MCF 10A (cell line): ENCODE data around the gene MAOA. TPM values are rescaled to one million over a fixed set of nuclear protein-coding genes. Genes with fewer than 3 reads are reported as not detected.
A peak's percentile ranks its signal among the peaks of the same experiment; 100 is the strongest.

Source experiments
- BruUV-seq: library from RNA; stranded (reverse); fragments of 400-500 nt; replicated peaks from 2 replicates; lab custom pipeline; 2021; lab: Mats Ljungman, UMichigan
- CTCF ChIA-PET: fragments of 300-600 bp; sonication (Branson Sonifier 250); formaldehyde crosslinking; extraction: SDS; loops from one replicate; lab custom pipeline; 2021; ENCODE audit warnings: antibody characterized with exemption, inconsistent platforms; lab: Yijun Ruan, JAX
- POLR2A ChIA-PET: fragments of 300-600, 350-650 bp; sonication (Branson Sonifier 250); formaldehyde crosslinking; extraction: SDS; loops from one replicate; lab custom pipeline; 2020; ENCODE audit warnings: antibody characterized with exemption, inconsistent platforms; lab: Yijun Ruan, JAX
- DNase-seq: peaks from one replicate; pipeline ENCODE4 v3.0.0-alpha.2; 2018; ENCODE audit not compliant: unreplicated experiment
- H3K27ac Mint-ChIP-seq: one replicate; pipeline ENCODE4 v1.8.0; 2022; ENCODE audit warnings: mild to moderate bottlenecking, low read depth, mixed read lengths; ENCODE audit not compliant: unreplicated experiment
- H3K27me3 Mint-ChIP-seq: one replicate; pipeline ENCODE4 v1.8.0; 2022; ENCODE audit warnings: mixed read lengths; ENCODE audit not compliant: insufficient read depth, unreplicated experiment
- H3K36me3 Mint-ChIP-seq: one replicate; pipeline ENCODE4 v1.8.0; 2022; ENCODE audit warnings: mild to moderate bottlenecking, moderate library complexity, mixed read lengths; ENCODE audit not compliant: insufficient read depth, unreplicated experiment
- H3K4me1 Mint-ChIP-seq: one replicate; pipeline ENCODE4 v1.8.0; 2022; ENCODE audit warnings: mixed read lengths; ENCODE audit not compliant: insufficient read depth, unreplicated experiment
- H3K4me3 Mint-ChIP-seq: one replicate; pipeline ENCODE4 v1.8.0; 2022; ENCODE audit warnings: mild to moderate bottlenecking, moderate library complexity, mixed read lengths; ENCODE audit not compliant: unreplicated experiment
- H3K9me3 Mint-ChIP-seq: one replicate; pipeline ENCODE4 v1.8.0; 2022; ENCODE audit warnings: mixed read lengths; ENCODE audit not compliant: unreplicated experiment
- CTCF ChIP-seq: fragments of 200-600 bp; IDR thresholded peaks from one replicate; pipeline ENCODE4 v1.8.0; 2022; ENCODE audit warnings: antibody characterized with exemption, mild to moderate bottlenecking; ENCODE audit not compliant: unreplicated experiment
- intact Hi-C: fragments of 100-400 bp; cut with micrococcal nuclease; formaldehyde crosslinking; loops from 2 replicates; pipeline ENCODE4 v1.14.1; 2022
- total RNA-seq: library from RNA; stranded (reverse); gene quantifications from 2 replicates; pipeline ENCODE4 v1.2.3, GENCODE V29; 2022

MAOA gene
- total RNA-seq, 1 experiment from 2014 or later, result 8.2 TPM

- peaks cover 9% of the 10 kb centered on the region for H3K4me1 Mint-ChIP-seq
These were observed 21.0 kb downstream of the MAOA start for GRCh38 chrX:43676971-43677572.

GRCh38 chrX:43677993-43678392 lies 21.9 kb downstream of the MAOA start:
- Mint-ChIP-seq H3K4me1 (peaks cover 9% of the 10 kb centered on the region), H3K9me3 (peaks cover 7% of the 10 kb centered on the region), H3K27me3 (peaks cover 46% of the 10 kb centered on the region), H3K4me3 (no peak overlapping the region), H3K27ac (no peak overlapping the region), H3K36me3 (no peaks in the 10 kb centered on the region)
- DNase-seq, result no peak
- ChIA-PET CTCF (interaction anchor here (1.5 kb wide), 1 partner anchor 17 kb away, joined by 4 read pairs; no protein-coding TSS in a partner anchor), POLR2A (interaction anchor here (1.4 to 8.9 kb wide), 6 partner anchors 11 to 96 kb away, joined by 4 to 123 read pairs (median 13); partner anchors contain the start of gene MAOA)
- intact Hi-C loops, result no loop called here
- BruUV-seq, result no TSS peak
- no peak for TF ChIP-seq CTCF

More at GRCh38 chrX:43676971-43677572, 21.0 kb downstream of the MAOA start:
- no peak overlapping the region for H3K27ac Mint-ChIP-seq
- ChIA-PET POLR2A (interaction anchor here (0.6 to 8.9 kb wide), 13 partner anchors 11 to 105 kb away, joined by 3 to 123 read pairs (median 4); partner anchors contain the start of gene MAOA), CTCF (interaction anchor here (0.5 to 1.5 kb wide), 2 partner anchors 18 to 44 kb away, joined by 3 to 4 read pairs; no protein-coding TSS in a partner anchor)
- TF ChIP-seq CTCF, result no peak
- DNase-seq, result peak; percentile 32
- H3K27me3 Mint-ChIP-seq, result peaks cover 38% of the 10 kb centered on the region
- no peaks in the 10 kb centered on the region for H3K36me3 Mint-ChIP-seq
- no TSS peak for BruUV-seq
- H3K9me3 Mint-ChIP-seq, result peaks cover 3% of the 10 kb centered on the region
- intact Hi-C loops, result no loop called here
- no peak overlapping the region for H3K4me3 Mint-ChIP-seq

GRCh38 chrX:43679058-43679457 lies 23.0 kb downstream of the MAOA start:
- TF ChIP-seq CTCF, result no peak
- Mint-ChIP-seq H3K9me3 (peaks cover 10% of the 10 kb centered on the region), H3K4me1 (peaks cover 9% of the 10 kb centered on the region), H3K27me3 (peaks cover 56% of the 10 kb centered on the region), H3K36me3 (peaks cover 10% of the 10 kb centered on the region), H3K4me3 (no peak overlapping the region), H3K27ac (peak overlapping the region; percentile 69)
- intact Hi-C loops, result no loop called here
- no peak for DNase-seq
- no TSS peak for BruUV-seq
- ChIA-PET POLR2A (interaction anchor here (1.4 to 8.9 kb wide), 3 partner anchors 10 to 97 kb away, joined by 4 to 123 read pairs (median 27); partner anchors contain the start of gene MAOA), CTCF (interaction anchor here (1.0 kb wide), 1 partner anchor 13 kb away, joined by 4 read pairs; no protein-coding TSS in a partner anchor)

GRCh38 chrX:43679778-43680177 lies 23.7 kb downstream of the MAOA start:
- peak overlapping the region; percentile 69 for H3K27ac Mint-ChIP-seq
- intact Hi-C loops, result no loop called here
- no peak for TF ChIP-seq CTCF

More at GRCh38 chrX:43679778-43680177, 23.7 kb downstream of the MAOA start:
- ChIA-PET POLR2A (interaction anchor here (0.8 to 8.9 kb wide), 5 partner anchors 16 to 98 kb away, joined by 3 to 123 read pairs (median 6); partner anchors contain the start of gene MAOA), CTCF (interaction anchor here (0.5 to 1.1 kb wide), 3 partner anchors 10 to 22 kb away, joined by 3 to 4 read pairs (median 3); no protein-coding TSS in a partner anchor)
- Mint-ChIP-seq H3K36me3 (peaks cover 13% of the 10 kb centered on the region), H3K4me1 (peaks cover 9% of the 10 kb centered on the region), H3K4me3 (no peak overlapping the region), H3K27me3 (peaks cover 64% of the 10 kb centered on the region), H3K9me3 (peaks cover 15% of the 10 kb centered on the region)
- BruUV-seq, result no TSS peak
- peak; percentile 73 for DNase-seq
